ENCODE data around the gene PKN2. TPM values are rescaled to one million over a fixed set of nuclear protein-coding genes. Genes with fewer than 3 reads are reported as not detected.
A peak's percentile ranks its signal among the peaks of the same experiment; 100 is the strongest.
"Not testable (repeated sequence)": the region's sequence is repeated elsewhere in the genome, so short reads cannot be mapped to it uniquely, and the experiment has no call there.

The PKN2 gene
- total RNA-seq, 4 donors from 2014 or later, result 47.5 to 89.9 (median 55.5) TPM

- TF ChIP-seq POLR2A (IDR thresholded peaks at IDR 0.05), result no peak
- TF ChIP-seq, protein P1, sequence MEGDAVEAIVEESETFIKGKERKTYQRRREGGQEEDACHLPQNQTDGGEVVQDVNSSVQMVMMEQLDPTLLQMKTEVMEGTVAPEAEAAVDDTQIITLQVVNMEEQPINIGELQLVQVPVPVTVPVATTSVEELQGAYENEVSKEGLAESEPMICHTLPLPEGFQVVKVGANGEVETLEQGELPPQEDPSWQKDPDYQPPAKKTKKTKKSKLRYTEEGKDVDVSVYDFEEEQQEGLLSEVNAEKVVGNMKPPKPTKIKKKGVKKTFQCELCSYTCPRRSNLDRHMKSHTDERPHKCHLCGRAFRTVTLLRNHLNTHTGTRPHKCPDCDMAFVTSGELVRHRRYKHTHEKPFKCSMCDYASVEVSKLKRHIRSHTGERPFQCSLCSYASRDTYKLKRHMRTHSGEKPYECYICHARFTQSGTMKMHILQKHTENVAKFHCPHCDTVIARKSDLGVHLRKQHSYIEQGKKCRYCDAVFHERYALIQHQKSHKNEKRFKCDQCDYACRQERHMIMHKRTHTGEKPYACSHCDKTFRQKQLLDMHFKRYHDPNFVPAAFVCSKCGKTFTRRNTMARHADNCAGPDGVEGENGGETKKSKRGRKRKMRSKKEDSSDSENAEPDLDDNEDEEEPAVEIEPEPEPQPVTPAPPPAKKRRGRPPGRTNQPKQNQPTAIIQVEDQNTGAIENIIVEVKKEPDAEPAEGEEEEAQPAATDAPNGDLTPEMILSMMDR (IDR thresholded peaks at IDR 0.05), result no peak
- DNase-seq, result no peak
- 84 to 85% methylated on average over 5 of the region's 5 CpGs for WGBS, 2 donors
- H3K4me1 ChIP-seq, result peaks cover 9 to 24% of the 10 kb centered on the region in 2 donors
- H3K36me3 ChIP-seq, result no peaks in the 10 kb centered on the region
- H3K4me3 ChIP-seq (replicated peaks in 1 of 3), result no peak overlapping the region
- H3K27ac ChIP-seq, result no peak overlapping the region
- no peaks in the 10 kb centered on the region for H3K27me3 ChIP-seq
- intact Hi-C loops (cut with DNase I), result loop anchor here (5.0 kb wide), 1 partner anchor 219 kb away; no protein-coding TSS in a partner anchor
- no peaks in the 10 kb centered on the region for H3K9me3 ChIP-seq
These were observed 192.7 kb downstream of the PKN2 start for GRCh38 chr1:88876573-88877365.

DNA sequence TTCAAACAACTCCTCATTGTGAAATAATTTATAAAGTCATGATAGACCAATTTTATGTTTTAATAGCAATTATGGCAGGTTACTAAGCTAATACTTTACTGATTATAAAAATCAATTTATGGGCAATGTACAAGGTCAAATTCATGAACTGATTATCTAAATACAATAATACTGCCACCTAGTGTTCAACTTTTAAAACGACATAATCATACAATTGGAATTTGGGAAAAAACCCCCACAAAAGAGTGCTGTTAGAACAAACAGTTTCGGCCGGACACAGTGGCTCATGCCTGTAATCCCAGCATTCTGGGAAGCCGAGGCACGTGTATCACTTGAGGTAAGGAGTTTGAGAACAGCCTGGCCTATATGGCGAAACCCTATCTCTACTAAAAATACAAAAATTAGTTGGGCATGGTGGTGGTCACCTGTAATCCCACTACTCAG lies 193.3 kb downstream of the PKN2 start:
- TF ChIP-seq, protein P1 (IDR thresholded peaks at IDR 0.05), result peak in 4 of 6 experiments; percentile 41 to 68 (median 60)
- TF ChIP-seq POLR2A (IDR thresholded peaks at IDR 0.05), result no peak
- H3K4me1 ChIP-seq, result peaks cover 9 to 24% of the 10 kb centered on the region in 2 donors
- peak; percentile 21 to 33 for DNase-seq
- no peaks in the 10 kb centered on the region for H3K36me3 ChIP-seq
- no peaks in the 10 kb centered on the region for H3K27me3 ChIP-seq
- H3K9me3 ChIP-seq, result no peaks in the 10 kb centered on the region
- WGBS, 2 donors, result 27 to 30% methylated on average over 6 of the region's 6 CpGs
- no peak overlapping the region for H3K4me3 ChIP-seq (replicated peaks in 1 of 3)
- intact Hi-C loops (cut with DNase I), result loop anchor here (5.0 kb wide), 1 partner anchor 220 kb away; no protein-coding TSS in a partner anchor
- no peak overlapping the region for H3K27ac ChIP-seq

GRCh38 chr1:88877911-88878310 lies 193.8 kb downstream of the PKN2 start:
- 80 to 83% methylated on average over 9 of the region's 9 CpGs for WGBS, 2 donors
- Histone ChIP-seq H3K27ac (no peak overlapping the region), H3K4me1 (peaks cover 9 to 24% of the 10 kb centered on the region in 2 donors), H3K4me3 (replicated peaks in 1 of 3) (no peak overlapping the region), H3K27me3 (no peaks in the 10 kb centered on the region), H3K9me3 (no peaks in the 10 kb centered on the region), H3K36me3 (no peaks in the 10 kb centered on the region)
- no peak for DNase-seq
- TF ChIP-seq, protein P1 (IDR thresholded peaks at IDR 0.05), result no peak
- no peak for TF ChIP-seq POLR2A (IDR thresholded peaks at IDR 0.05)
- intact Hi-C loops (cut with DNase I), result loop anchor here (5.0 kb wide), 1 partner anchor 221 kb away; no protein-coding TSS in a partner anchor

- DNase-seq, result no peak
- Histone ChIP-seq H3K36me3 (no peaks in the 10 kb centered on the region), H3K4me3 (replicated peaks in 1 of 3) (no peak overlapping the region), H3K4me1 (peaks cover 9 to 24% of the 10 kb centered on the region in 2 donors), H3K27me3 (no peaks in the 10 kb centered on the region), H3K27ac (peak overlapping the region in 1 of 3 donors; percentile 12), H3K9me3 (no peaks in the 10 kb centered on the region)
- intact Hi-C loops (cut with DNase I), result loop anchor here (5.0 kb wide), 1 partner anchor 221 kb away; no protein-coding TSS in a partner anchor
- 72 to 79% methylated on average over 4 of the region's 4 CpGs for whole genome bisulfite sequencing, 2 donors
- TF ChIP-seq, protein P1 (IDR thresholded peaks at IDR 0.05), result no peak
- no peak for TF ChIP-seq POLR2A (IDR thresholded peaks at IDR 0.05)
These were observed 194.7 kb downstream of the PKN2 start for GRCh38 chr1:88878731-88879130.

GRCh38 chr1:88880717-88881116 lies 196.6 kb downstream of the PKN2 start:
- H3K27ac ChIP-seq; H3K27me3 ChIP-seq; H3K4me3 ChIP-seq (replicated peaks in 1 of 3); intact Hi-C loops (cut with DNase I); H3K9me3 ChIP-seq: not testable (repeated sequence)
- DNase-seq, result peak; percentile 31 to 33
- 56 to 61% methylated on average over 8 of the region's 8 CpGs for WGBS, 2 donors
- peaks cover 10 to 15% of the 10 kb centered on the region in 2 donors for H3K36me3 ChIP-seq
- peaks cover 9 to 24% of the 10 kb centered on the region in 2 donors for H3K4me1 ChIP-seq

Data from thyroid gland (tissue), 4 donors.